Neural cell (in vitro differentiated cells): ENCODE measurements around the gene ADCY5. TPM values are rescaled to one million over a fixed set of nuclear protein-coding genes. Genes with fewer than 3 reads are reported as not detected.

Source experiments
- H2AFZ ChIP-seq: fragments of 200-600, 300-800 bp; sonication (generic), shearing (Covaris generic); 2 replicates; pipeline ENCODE4 v1.6.0; 2014; ENCODE audit warnings: low read depth, mild to moderate bottlenecking, antibody characterized with exemption, low read length, moderate library complexity
- H3F3A ChIP-seq: fragments of 200-600 bp; shearing (Covaris generic); 2 replicates; pipeline ENCODE4 v1.6.1; 2016; ENCODE audit warnings: mild to moderate bottlenecking, moderate library complexity, mixed read lengths, antibody characterized with exemption, low read length; ENCODE audit not compliant: insufficient read depth, poor library complexity, severe bottlenecking
- H3K27ac ChIP-seq: fragments of 200-600, 300-800 bp; sonication (generic), shearing (Covaris generic); 2 replicates; pipeline ENCODE4 v1.5.1; 2014; ENCODE audit warnings: mild to moderate bottlenecking, low read length, moderate library complexity
- H3K27me3 ChIP-seq: fragments of 300-800, 200-600 bp; sonication (generic), shearing (Covaris generic); 2 replicates; pipeline ENCODE4 v1.6.0; 2014; ENCODE audit warnings: mild to moderate bottlenecking, low read depth, low read length, moderate library complexity; ENCODE audit not compliant: insufficient read depth
- H3K36me3 ChIP-seq: fragments of 300-800, 200-600 bp; sonication (generic), shearing (Covaris generic); 2 replicates; pipeline ENCODE4 v1.5.1; 2014; ENCODE audit warnings: mild to moderate bottlenecking, antibody characterized with exemption, low read length, moderate library complexity; ENCODE audit not compliant: insufficient read depth
- H3K4me2 ChIP-seq: fragments of 300-800, 200-600 bp; sonication (generic), shearing (Covaris generic); 2 replicates; pipeline ENCODE4 v1.6.0; 2014; ENCODE audit warnings: mild to moderate bottlenecking, low read length
- H3K4me3 ChIP-seq: fragments of 300-800, 200-600 bp; sonication (generic), shearing (Covaris generic); 2 replicates; pipeline ENCODE4 v1.5.1; 2014; ENCODE audit warnings: mild to moderate bottlenecking, low read length, moderate library complexity
- H3K79me2 ChIP-seq: fragments of 200-600 bp; shearing (Covaris generic); replicated peaks from 2 replicates; pipeline ENCODE4 v1.6.0; 2014; ENCODE audit warnings: mild to moderate bottlenecking, low read length, moderate library complexity; ENCODE audit not compliant: insufficient read depth
- H3K9ac ChIP-seq: fragments of 300-800, 200-600 bp; sonication (generic), shearing (Covaris generic); 2 replicates; pipeline ENCODE4 v1.6.1; 2016; ENCODE audit warnings: mild to moderate bottlenecking, low read length, mixed read lengths
- H3K9me2 ChIP-seq: fragments of 200-600 bp; shearing (Covaris generic); 2 replicates; pipeline ENCODE4 v1.6.1; 2016; ENCODE audit warnings: mild to moderate bottlenecking, low read length, mixed read lengths; ENCODE audit not compliant: insufficient read depth
- H3K9me3 ChIP-seq: fragments of 200-600, 300-800 bp; sonication (generic), shearing (Covaris generic); 2 replicates; pipeline ENCODE4 v1.6.1; 2016; ENCODE audit warnings: mild to moderate bottlenecking, mixed run types, low read length, moderate library complexity, mixed read lengths
- H4K20me1 ChIP-seq: fragments of 200-600 bp; shearing (Covaris generic); 2 replicates; pipeline ENCODE4 v1.6.1; 2016; ENCODE audit warnings: mild to moderate bottlenecking, mixed run types; ENCODE audit not compliant: insufficient read depth
- EP300 ChIP-seq: fragments of 450-650 bp; conservative IDR thresholded peaks from 2 replicates; pipeline ENCODE4 v1.6.1; 2014; ENCODE audit warnings: antibody characterized with exemption, mild to moderate bottlenecking, moderate library complexity; ENCODE audit not compliant: poor library complexity, severe bottlenecking
- EZH2 ChIP-seq: fragments of 200-600, 300-800 bp; shearing (Covaris generic), sonication (generic); IDR thresholded peaks from 2 replicates; pipeline ENCODE4 v1.6.1; 2014; ENCODE audit warnings: antibody characterized with exemption, low read length, borderline replicate concordance, mild to moderate bottlenecking; ENCODE audit not compliant: insufficient read depth, poor library complexity, severe bottlenecking
- MXI1 ChIP-seq: fragments of 450-650 bp; conservative IDR thresholded peaks from 2 replicates; pipeline ENCODE4 v1.6.1; 2014; ENCODE audit warnings: antibody characterized with exemption, mild to moderate bottlenecking; ENCODE audit not compliant: poor library complexity, severe bottlenecking
- POLR2AphosphoS5 ChIP-seq: IDR thresholded peaks from 2 replicates; pipeline ENCODE4 v1.6.1; 2012
- RAD21 ChIP-seq: fragments of 450-650 bp; conservative IDR thresholded peaks from 2 replicates; pipeline ENCODE4 v1.6.1; 2014; ENCODE audit warnings: antibody characterized with exemption, mild to moderate bottlenecking, moderate library complexity
- SMC3 ChIP-seq: fragments of 450-650 bp; conservative IDR thresholded peaks from 2 replicates; pipeline ENCODE4 v1.6.1; 2014; ENCODE audit warnings: antibody characterized with exemption, mild to moderate bottlenecking, moderate library complexity; ENCODE audit not compliant: poor library complexity
- TAF1 ChIP-seq: IDR thresholded peaks from 2 replicates; pipeline ENCODE4 v1.6.1; 2012; ENCODE audit warnings: low read depth
- polyA plus RNA-seq: library from polyadenylated mRNA; depleted of rRNA; stranded (reverse); fragments of >200 nt; gene quantifications from 2 replicates; pipeline ENCODE4 v1.2.3, GENCODE V29; 2014
- TF ChIP-seq, protein P1 (sequence below): fragments of 450-650 bp; IDR thresholded peaks from 2 replicates; pipeline ENCODE4 v1.5.1; 2014; ENCODE audit warnings: antibody characterized with exemption, mild to moderate bottlenecking, moderate library complexity; ENCODE audit not compliant: poor library complexity, severe bottlenecking
- TF ChIP-seq, protein P2 (sequence below): IDR thresholded peaks from 2 replicates; pipeline ENCODE4 v1.6.1; 2012; ENCODE audit warnings: borderline replicate concordance

ADCY5 gene
- polyA plus RNA-seq, 1 donor from 2014 or later = 7.7 TPM

DNA sequence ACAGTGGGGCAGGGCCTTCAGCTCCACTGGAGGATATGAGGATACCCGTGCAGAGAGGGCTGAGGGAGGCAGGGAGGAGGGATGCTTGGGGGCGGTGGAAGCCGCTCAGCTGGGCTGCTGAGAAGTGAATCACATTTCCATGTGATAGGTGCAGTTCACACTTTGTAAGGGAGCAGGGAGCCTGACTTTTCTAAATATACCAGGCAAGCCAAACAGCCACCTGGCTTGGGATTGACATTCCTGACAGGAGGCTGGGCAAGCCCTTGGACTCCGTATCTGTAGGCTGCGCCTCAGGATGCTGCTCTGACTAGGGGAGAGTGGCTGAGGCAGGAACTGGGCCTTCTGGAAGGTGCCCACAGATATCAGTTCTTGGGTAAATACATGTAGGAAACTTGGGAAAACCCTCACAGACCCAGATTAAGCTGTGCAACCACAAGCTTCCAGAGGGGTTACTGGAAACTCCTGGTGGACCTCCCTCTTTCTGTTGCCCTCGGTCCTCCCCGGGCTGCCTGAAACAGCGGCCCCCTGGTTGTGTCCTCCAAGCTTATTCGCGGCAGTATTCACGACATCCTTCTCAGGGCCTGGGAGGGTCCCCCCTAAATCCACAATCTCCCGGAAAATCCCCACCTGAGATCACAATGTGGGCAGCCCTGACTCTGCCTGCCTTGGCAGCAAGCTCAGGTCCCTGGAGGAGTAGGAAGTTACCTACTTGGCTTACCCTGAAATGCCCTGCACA lies 33.0 kb upstream of the ADCY5 start:
- Histone ChIP-seq H3K4me2 (no peak overlapping the region), H3F3A (no peaks in the 10 kb centered on the region), H3K27ac (no peak overlapping the region), H3K4me3 (no peak overlapping the region), H3K79me2 (no peaks in the 10 kb centered on the region), H3K36me3 (no peaks in the 10 kb centered on the region), H2AFZ (no peak overlapping the region), H4K20me1 (no peaks in the 10 kb centered on the region), H3K9me3 (no peaks in the 10 kb centered on the region), H3K9me2 (no peaks in the 10 kb centered on the region), H3K27me3 (no peaks in the 10 kb centered on the region), H3K9ac (no peak overlapping the region)
- TF ChIP-seq, protein P1, sequence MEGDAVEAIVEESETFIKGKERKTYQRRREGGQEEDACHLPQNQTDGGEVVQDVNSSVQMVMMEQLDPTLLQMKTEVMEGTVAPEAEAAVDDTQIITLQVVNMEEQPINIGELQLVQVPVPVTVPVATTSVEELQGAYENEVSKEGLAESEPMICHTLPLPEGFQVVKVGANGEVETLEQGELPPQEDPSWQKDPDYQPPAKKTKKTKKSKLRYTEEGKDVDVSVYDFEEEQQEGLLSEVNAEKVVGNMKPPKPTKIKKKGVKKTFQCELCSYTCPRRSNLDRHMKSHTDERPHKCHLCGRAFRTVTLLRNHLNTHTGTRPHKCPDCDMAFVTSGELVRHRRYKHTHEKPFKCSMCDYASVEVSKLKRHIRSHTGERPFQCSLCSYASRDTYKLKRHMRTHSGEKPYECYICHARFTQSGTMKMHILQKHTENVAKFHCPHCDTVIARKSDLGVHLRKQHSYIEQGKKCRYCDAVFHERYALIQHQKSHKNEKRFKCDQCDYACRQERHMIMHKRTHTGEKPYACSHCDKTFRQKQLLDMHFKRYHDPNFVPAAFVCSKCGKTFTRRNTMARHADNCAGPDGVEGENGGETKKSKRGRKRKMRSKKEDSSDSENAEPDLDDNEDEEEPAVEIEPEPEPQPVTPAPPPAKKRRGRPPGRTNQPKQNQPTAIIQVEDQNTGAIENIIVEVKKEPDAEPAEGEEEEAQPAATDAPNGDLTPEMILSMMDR = no peak

DNA sequence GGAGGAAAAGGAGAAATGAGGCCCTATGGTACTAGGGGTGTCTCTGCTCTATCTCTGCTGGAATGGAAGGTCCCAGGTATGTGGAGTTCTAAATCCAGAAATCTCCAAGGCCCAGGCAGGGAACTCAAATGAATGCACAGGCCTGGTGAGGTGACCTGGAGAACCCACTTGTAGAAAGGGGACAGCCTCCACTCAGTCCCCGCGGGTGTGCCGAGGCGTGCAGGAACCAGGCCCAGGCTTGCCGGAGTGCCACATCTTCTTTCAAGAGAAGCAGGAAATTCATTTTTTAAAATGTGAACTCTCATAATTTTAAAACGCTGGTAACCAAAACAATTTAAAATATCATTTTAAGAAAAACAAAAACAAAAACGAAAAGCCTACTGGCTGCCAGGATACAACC lies 32.2 kb upstream of the ADCY5 start:
- TF ChIP-seq SMC3 = no peak
- TF ChIP-seq POLR2AphosphoS5 = no peak
- TF ChIP-seq, protein P2, sequence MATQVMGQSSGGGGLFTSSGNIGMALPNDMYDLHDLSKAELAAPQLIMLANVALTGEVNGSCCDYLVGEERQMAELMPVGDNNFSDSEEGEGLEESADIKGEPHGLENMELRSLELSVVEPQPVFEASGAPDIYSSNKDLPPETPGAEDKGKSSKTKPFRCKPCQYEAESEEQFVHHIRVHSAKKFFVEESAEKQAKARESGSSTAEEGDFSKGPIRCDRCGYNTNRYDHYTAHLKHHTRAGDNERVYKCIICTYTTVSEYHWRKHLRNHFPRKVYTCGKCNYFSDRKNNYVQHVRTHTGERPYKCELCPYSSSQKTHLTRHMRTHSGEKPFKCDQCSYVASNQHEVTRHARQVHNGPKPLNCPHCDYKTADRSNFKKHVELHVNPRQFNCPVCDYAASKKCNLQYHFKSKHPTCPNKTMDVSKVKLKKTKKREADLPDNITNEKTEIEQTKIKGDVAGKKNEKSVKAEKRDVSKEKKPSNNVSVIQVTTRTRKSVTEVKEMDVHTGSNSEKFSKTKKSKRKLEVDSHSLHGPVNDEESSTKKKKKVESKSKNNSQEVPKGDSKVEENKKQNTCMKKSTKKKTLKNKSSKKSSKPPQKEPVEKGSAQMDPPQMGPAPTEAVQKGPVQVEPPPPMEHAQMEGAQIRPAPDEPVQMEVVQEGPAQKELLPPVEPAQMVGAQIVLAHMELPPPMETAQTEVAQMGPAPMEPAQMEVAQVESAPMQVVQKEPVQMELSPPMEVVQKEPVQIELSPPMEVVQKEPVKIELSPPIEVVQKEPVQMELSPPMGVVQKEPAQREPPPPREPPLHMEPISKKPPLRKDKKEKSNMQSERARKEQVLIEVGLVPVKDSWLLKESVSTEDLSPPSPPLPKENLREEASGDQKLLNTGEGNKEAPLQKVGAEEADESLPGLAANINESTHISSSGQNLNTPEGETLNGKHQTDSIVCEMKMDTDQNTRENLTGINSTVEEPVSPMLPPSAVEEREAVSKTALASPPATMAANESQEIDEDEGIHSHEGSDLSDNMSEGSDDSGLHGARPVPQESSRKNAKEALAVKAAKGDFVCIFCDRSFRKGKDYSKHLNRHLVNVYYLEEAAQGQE = no peak
- no peak for TF ChIP-seq EZH2
- TF ChIP-seq EP300 = no peak
- TF ChIP-seq MXI1 = no peak
- TF ChIP-seq, protein P1 = no peak
- TF ChIP-seq TAF1 = no peak
- TF ChIP-seq RAD21 = no peak
- H3K9ac ChIP-seq = no peak overlapping the region
- H3K4me2 ChIP-seq = no peak overlapping the region
- no peaks in the 10 kb centered on the region for H3K27me3 ChIP-seq
- no peaks in the 10 kb centered on the region for H3F3A ChIP-seq
- no peak overlapping the region for H2AFZ ChIP-seq
- H3K4me3 ChIP-seq = no peak overlapping the region
- no peaks in the 10 kb centered on the region for H3K9me3 ChIP-seq
- H3K79me2 ChIP-seq = no peaks in the 10 kb centered on the region
- H3K27ac ChIP-seq = no peak overlapping the region
- H4K20me1 ChIP-seq = no peaks in the 10 kb centered on the region
- H3K36me3 ChIP-seq = no peaks in the 10 kb centered on the region
- no peaks in the 10 kb centered on the region for H3K9me2 ChIP-seq
